Choroid plexus epithelial cell (primary cell): Measurements from ENCODE around the gene COL9A3.

Experiments
- DNase-seq: peaks from one replicate; pipeline ENCODE4 v3.0.0-alpha.2; 2010; ENCODE audit warnings: low read depth
- H3K4me3 ChIP-seq: 2 replicates; pipeline ENCODE4 v1.5.1; 2011; ENCODE audit warnings: low read depth, mild to moderate bottlenecking, control low read depth, low read length, moderate library complexity
- TF ChIP-seq, protein P1 (sequence below): conservative IDR thresholded peaks from 2 replicates; pipeline ENCODE4 v1.5.1; 2011; ENCODE audit warnings: low read depth, mild to moderate bottlenecking, control low read depth, inconsistent platforms, low read length, moderate library complexity

COL9A3 gene

DNA sequence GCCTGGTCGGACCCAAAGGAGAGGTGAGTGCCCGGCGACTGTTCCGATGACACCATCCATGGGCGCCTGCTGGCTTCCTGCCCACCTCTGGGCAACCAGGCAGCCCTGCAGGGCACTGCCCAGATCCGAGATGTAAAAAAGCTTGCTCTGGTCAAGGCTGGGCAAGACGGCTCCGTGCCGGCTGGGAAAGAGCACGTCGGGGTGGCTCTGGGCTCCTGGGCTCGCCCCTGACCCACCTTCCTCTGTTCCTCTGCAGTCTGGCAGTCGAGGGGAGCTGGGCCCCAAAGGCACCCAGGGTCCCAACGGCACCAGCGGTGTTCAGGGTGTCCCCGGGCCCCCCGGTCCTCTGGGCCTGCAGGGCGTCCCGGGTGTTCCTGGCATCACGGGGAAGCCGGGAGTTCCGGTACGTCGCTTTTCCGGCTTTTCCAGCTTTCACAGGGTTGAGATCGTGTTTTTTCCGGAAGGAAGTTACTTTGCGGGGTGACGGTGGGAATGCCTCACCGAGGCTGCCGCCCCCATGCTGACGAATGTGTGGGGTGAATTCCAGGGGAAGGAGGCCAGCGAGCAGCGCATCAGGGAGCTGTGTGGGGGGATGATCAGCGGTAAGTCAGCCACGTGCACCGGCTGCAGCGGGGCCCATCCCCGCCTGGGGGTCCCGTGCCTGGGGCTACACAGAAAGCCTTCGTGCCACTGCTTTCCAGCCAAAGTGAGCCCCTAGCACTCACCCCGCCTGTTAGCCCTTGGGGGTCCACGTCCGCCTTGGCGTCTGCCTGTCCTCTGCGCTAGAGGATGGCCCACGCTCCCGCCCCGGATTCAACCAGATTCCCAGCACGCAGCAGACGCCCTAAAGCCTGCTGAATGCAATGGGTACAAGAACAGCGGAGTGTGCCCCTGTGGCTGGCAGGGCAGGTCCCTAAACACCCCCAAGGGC, 19.3 kb downstream of the COL9A3 start:
- H3K4me3 ChIP-seq: no peak overlapping the region
- TF ChIP-seq, protein P1, sequence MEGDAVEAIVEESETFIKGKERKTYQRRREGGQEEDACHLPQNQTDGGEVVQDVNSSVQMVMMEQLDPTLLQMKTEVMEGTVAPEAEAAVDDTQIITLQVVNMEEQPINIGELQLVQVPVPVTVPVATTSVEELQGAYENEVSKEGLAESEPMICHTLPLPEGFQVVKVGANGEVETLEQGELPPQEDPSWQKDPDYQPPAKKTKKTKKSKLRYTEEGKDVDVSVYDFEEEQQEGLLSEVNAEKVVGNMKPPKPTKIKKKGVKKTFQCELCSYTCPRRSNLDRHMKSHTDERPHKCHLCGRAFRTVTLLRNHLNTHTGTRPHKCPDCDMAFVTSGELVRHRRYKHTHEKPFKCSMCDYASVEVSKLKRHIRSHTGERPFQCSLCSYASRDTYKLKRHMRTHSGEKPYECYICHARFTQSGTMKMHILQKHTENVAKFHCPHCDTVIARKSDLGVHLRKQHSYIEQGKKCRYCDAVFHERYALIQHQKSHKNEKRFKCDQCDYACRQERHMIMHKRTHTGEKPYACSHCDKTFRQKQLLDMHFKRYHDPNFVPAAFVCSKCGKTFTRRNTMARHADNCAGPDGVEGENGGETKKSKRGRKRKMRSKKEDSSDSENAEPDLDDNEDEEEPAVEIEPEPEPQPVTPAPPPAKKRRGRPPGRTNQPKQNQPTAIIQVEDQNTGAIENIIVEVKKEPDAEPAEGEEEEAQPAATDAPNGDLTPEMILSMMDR: no peak
- DNase-seq: no peak

DNA sequence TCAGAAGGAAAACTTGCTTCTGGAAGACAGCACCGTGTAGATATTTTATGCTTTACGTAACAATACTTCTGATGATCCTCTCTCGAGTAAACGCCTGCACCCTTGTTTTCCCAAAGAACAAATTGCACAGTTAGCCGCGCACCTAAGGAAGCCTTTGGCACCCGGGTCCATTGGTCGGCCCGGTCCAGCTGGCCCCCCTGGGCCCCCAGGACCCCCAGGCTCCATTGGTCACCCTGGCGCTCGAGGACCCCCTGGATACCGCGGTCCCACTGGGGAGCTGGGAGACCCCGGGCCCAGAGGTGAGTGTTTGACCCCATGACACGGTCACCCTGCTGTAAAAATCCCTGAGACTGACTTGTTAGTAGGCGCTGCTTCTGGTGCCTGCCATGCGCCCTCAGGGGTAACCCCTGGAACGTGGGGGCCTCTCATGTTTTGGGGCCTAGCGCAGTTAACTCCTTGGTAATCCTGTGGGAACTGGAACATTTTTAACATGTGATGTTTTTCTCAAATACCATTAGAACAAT, 20.2 kb downstream of the COL9A3 start:
- H3K4me3 ChIP-seq: no peak overlapping the region
- TF ChIP-seq, protein P1: no peak
- no peak for DNase-seq

DNA sequence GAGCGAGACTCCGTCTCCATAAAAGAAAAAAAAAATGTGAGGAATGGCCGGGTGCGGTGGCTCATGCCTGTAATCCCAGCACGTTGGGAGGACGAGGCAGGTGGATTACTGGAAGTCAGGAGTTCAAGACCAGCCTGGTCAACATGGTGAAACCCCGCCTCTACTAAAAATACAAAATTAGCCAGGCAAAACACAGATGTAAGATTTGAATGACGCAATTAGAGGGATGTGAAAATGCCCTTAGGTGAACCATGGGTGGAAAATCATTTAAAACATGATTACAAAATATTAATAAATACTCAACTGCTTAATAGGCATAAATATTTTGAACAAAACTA, 20.9 kb downstream of the COL9A3 start:
- DNase-seq: no peak
- TF ChIP-seq, protein P1: no peak
- H3K4me3 ChIP-seq: no peak overlapping the region

DNA sequence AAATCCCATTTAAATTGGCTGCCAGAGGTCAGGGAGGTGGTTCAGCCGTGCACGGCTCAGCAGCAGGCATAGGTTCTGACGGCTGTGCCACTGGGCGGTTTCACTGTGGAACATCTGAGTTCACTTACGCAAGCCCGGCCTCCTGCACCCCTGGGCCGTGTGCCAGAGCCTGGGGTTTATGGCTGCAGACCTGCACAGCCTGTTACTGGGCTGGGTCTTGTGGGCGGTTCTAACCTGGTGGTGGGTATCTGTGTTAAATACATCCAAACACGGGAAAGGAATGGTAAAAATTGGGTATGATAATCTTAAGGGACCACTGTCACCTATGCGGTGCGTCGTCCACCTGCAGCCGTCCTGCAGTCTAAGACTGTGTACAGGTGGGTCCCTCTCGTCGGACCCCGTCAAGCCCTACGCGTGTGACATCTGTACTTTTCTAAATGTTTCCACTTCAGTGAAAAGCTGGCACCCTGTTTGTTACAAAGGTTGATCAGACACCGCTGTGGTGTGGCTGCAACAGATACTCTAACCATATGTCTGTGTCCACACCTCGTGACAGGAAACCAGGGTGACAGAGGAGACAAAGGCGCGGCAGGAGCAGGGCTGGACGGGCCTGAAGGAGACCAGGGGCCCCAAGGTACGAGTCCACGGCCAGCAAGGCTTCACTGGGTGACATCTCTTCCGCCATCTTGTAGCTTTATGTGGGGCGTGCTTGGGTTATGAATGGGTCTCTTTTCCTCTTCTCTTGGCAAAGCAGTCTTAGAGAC, 21.5 kb downstream of the COL9A3 start:
- H3K4me3 ChIP-seq: no peak overlapping the region
- DNase-seq: peak; percentile 58
- TF ChIP-seq, protein P1: no peak

DNA sequence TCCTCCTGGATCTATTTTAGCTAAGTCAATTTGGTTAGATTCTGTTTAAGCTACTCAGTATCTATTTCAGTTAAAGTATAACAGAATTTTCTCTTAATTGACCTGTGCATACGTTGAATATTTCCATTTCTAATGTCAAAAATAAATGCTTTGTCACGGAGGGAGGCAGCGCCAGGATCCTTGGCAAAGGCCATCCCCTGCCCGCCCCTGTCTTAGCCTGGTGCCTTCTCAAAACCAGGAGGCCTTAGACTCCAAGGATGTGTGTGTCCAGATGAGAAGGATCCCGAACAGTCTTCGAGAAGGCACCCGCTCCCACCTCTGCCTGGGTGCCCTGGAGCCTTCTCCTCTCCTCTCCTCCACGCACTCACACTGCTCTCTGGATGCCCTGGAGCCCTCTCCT, 22.4 kb downstream of the COL9A3 start:
- TF ChIP-seq, protein P1: no peak
- DNase-seq: no peak
- no peak overlapping the region for H3K4me3 ChIP-seq

DNA sequence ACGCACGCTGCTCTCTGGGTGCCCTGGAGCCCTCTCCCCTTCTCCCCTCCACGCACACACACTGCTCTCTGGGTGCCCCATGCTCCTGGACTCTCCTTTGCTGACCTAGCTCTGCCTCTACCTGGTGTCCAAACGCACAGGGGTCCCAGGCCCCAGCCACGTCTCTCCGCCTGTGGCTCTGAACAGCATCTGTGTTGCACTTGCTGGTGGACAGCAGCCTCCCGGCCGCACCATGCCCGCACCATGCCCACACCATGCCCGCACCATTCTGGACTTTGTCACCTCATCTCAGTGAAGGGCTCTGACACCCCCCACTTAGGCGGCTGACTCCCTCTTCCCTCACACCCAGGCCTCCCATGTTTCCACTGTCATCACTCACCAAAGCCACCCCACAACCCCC, 23.0 kb downstream of the COL9A3 start:
- no peak for DNase-seq
- TF ChIP-seq, protein P1: no peak
- H3K4me3 ChIP-seq: no peak overlapping the region
